ENCODE results near the gene NAGPA.

NAGPA gene

DNA sequence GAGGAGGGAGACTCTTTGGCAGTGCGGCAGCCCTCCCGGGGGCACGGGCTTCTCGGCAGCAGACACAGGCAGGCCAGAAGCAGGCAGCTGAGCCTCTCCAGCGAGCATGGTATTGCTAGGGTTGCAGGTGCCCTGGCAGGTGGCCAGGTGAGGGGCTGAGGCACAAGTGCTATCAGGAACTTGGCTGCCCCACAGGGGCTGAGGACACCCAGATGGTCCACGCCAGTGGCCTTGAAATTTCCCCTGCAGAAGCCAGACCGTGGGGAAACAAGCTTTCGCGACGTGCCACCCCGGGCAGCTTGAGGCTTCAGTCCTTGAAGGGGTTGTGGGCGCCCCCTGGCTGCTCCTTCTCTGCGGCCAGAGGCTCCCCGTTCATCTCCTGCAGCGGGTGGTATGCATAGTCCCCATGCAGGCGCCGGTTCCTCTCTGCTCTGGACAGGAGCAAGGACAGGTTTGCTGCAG, 8.5 kb downstream of the NAGPA start:
- no peak for DNase-seq

DNA sequence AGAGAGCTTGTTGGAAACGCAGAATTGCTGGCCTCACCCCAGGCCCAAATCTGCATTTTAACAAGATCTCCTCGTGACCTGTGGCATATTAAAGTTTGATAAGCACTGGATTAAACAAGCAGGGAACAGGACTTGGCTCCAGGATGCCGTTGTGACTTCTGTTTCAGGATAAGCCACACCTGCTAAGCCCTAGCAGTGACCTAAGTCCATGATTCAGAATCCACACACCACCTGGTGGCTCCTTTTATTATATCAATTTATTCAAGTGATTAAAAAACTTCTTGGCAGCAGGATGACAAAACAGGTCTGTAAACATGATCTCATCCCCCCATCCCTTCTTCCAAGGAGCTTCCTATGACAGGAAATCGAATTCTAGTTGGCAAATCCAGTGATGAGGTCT, 9.1 kb downstream of the NAGPA start:
- DNase-seq = no peak

DNA sequence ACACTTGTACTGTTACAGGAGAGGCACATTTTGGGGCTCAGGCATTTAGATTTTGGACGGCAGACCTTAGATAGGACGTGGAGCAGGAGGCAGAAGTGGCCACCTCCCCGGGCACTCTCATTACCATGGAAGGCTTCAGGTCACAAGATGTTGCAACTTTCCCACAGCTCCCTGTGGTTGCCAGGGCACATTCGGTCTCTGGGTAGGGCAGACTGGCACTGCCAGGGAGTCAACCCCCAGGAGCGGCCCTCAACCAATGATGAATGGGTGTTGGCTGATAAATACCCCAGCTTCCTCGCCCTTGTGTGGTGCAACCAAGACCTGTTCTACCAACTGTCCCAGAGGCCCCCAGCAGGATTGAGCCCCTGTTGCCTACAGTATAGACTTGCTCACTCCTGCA, 11.2 kb downstream of the NAGPA start:
- DNase-seq = no peak

DNA sequence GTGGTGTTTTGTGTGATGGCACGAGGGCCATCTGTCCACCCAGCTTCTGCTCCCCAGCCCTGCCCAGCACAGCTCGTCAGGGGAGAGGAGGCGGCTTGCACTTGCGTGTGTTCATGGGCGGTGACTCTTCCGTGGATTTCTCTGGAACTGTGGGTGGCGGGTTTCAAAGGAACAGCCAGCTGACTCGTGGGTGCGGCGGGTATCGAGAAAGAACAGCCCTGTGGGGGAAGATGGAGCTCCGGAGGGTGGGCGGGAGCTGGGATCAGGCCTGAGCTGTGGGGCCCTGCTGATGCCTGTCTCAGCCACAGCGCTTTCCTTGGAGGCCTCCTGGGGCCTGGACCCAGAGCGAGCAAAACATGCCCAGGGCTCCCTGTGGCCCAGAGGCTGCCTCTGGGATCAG, 13.2 kb downstream of the NAGPA start:
- no peak for DNase-seq

- DNase-seq = no peak
Measured at GRCh38 chr16:5019775-5020174, 14.0 kb downstream of the NAGPA start.

DNA sequence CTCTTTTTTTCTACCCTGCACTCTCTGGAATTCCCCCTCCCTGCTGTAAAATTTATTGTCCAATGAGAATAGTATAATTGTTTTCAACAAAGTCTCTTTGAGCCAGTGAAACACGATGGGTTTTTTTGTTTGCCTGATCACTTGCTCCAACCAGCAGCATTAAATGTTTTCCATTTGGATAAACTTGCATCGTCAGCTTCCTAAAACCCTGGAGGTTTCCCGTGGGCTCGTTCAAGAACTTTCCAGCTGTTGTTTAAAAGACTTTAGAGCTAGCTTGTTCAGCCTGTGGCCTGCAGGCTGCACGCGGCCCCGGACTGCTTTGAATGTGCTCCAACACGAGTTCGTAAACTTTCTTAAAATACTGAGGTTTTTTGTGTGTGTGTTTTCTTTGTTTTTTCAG, 14.9 kb downstream of the NAGPA start:
- no peak for DNase-seq

DNA sequence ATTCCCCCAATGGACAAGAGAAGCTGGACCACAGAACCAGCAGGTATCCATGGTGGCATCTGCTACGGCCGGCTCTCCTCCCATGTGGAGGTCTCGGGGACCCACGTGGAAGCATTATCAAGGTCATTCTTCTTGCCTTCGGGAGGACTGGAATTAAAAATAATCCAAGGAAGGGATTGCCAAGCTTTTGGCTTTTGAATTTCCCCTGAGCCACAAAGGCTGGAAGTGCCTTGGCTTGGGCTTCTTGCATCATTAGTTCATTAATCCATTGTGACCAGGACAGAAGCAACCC, 16.1 kb downstream of the NAGPA start:
- no peak for DNase-seq

- no peak for DNase-seq
Measured at GRCh38 chr16:5016967-5017677, 16.6 kb downstream of the NAGPA start.

GRCh38 chr16:5015887-5016286, 17.8 kb downstream of the NAGPA start:
- no peak for DNase-seq

GRCh38 chr16:5015351-5015750, 18.4 kb downstream of the NAGPA start:
- no peak for DNase-seq

DNA sequence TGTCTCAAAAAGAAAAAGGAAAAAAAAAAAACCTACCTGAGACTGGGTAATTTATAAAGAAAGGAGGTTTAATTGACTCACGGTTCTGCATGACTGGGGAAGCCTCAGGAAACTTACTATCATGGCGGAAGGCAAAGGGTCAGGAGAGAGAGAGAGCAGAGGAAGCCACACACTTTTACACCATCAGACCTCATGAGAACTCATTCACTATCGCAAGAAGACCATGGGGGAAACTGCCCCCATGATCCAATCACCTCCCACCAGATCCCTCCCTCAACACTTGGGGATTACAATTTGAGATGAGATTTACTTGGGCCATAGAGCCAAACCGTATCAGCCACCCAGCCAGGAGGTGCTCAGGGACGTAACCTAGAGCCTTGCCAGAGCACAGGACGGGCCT, 20.8 kb downstream of the NAGPA start:
- no peak for DNase-seq

- no peak for DNase-seq
Measured at GRCh38 chr16:5011637-5012036, 22.1 kb downstream of the NAGPA start.

DNA sequence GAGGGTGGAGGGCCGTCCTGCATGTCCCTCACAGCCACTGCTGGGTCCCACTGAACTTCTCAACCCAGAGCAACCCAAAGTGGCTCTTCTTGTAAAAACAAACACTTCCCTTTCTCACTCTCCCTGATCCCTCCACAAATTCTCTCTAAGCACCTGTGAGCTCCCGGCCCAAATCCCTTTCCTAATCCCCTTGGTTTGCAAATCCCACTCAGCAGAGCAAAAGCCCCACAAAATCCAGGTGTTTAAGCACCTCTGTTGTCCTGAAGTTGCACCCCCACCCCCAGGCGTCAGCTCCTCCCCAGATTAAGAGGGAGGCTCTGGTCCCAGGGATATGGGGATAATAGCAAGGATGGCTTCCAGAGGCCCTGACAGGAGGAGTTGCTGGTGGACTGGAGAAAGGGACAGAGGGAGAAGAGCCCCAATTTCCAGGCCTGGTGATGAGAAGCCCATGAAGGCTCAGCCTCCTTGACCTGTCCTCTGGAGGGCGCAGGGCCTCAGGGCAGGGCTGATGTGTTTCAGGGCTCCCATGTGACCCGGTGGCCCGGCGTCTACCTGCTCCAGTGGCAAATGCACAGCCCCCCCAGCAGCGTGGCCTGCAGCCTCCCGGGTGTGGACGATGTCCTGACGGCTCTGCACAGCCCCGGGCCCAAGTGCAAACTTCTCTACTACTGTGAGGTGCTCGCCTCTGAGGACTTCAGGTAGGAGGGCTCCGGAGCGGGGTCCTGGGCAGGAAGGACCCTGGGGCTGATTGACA, 23.0 kb downstream of the NAGPA start:
- no peak for DNase-seq

- no peak for DNase-seq
Measured at GRCh38 chr16:5008311-5008731, 25.4 kb downstream of the NAGPA start.

DNA sequence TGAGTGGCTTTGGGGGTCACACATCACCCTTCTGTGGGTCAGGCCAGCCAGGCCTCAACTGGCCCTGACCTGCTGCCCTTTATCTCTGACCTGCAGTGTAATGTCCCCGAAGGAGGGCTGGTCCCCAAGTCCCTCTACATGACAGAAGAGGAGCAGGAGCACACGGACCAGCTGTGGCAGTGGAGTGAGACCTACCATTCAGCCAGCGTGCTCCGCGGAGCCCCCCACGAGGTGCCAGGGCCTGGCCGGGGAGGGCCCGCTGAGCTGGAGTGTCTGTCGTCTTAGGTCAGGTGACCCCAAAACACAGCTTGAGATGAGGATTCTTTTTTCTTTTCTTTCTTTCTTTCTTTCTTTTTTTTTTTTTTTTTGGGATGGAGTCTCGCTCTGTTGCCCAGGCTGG, 26.5 kb downstream of the NAGPA start:
- no peak for DNase-seq

DNA sequence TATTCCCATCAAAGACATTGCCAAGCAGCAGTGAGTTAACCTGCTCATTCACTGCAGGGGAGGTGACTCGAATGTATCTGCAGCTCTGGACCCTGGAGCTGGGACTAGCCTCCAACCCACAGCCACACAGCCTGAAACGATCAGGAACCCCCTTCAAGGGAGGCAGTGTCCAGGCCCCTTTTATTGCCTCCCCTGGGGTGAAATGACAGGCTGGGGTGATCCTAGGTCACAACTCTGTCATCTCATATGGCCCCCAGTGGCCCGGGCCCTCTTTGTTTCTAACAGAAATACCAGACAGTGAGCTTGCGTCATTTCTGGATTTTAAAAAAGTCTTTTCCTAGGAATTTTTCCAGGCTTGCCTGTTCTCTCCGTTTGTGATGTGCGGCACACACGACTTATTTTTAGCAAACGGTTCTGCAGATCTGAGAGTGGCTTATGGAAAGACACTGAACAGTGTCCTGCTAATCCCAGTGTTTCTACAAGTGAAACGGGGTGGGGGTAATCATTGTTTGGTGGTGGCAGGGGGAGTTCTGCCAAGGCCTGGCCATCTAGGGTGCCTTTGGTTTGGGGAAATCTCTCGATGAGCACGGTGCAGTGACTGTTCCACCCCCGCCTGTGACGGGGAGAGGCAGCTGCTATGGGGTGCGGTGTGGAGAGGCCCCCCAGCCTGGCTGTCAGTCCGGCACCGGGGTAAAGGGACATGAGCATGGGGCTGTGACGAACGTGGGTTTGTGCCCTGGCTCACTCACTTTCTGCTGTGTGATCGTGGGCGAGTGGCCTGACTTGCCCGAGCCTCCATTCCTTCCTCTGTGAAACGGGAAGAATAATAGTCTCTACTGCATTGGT, 27.2 kb downstream of the NAGPA start:
- no peak for DNase-seq

- no peak for DNase-seq
Measured at GRCh38 chr16:5005916-5006315, 27.8 kb downstream of the NAGPA start.

GRCh38 chr16:5004311-5004710, 29.4 kb downstream of the NAGPA start:
- DNase-seq = no peak

DNA sequence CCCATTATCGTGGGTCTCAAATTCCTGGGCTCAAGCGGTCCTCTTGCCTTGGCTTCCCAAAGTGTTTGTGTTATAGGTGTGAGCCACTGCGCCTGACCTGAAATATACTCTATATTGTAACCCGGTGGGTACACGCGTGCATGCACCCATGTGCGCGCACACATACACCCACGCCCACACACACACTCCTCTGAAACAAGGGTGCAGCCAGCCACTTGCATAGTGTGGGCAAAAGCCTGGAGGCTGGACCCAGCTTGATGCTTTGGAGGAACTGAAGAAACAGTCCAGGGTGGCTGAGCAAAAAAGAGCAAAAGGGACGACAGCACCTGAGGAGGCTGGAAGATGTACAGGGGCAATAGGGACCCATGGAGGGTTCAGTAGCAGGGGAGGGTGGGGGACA, 29.9 kb downstream of the NAGPA start:
- DNase-seq = no peak

GRCh38 chr16:5003211-5003610, 30.5 kb downstream of the NAGPA start:
- no peak for DNase-seq

GRCh38 chr16:5002699-5003143, 31.0 kb downstream of the NAGPA start:
- DNase-seq = no peak

DNA sequence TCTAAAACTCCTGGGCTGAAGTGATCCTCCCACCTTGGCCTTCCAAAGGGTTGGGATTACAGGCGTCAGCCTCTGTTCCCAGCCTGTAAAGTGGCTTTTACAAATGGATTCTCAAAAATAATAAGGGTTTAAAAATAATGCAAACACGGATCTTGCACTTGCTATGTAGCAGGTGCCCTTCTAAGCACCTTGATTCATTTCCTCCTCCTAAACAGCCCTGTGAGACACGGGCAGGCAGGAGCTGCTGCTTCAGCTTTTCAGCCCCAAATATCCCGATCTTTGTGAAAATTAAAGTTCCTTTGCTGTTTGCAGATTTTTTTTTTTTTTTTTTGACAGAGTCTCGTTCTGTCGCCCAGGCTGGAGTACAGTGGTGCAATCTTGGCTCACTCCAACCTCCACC, 31.7 kb downstream of the NAGPA start:
- DNase-seq = no peak

DNA sequence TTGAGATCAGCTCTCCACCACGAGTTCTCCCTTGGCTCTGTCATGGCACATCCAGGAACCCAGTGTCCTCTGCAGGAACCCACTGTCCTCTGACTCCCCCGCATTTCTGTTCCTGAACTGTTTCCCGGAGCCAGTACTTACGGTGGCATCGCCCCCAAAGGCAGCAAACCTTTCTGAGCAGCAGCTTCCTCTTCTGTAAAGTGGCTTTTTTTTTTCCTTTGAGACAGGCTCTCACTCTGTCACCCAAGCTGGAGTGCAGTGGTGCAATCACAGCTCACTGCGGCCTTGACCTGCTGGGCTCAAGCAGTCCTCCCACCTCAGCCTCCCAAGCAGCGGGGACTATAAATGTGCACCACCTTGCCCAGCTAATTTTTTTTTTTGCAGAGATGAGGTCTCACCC, 32.2 kb downstream of the NAGPA start:
- DNase-seq = no peak

DNA sequence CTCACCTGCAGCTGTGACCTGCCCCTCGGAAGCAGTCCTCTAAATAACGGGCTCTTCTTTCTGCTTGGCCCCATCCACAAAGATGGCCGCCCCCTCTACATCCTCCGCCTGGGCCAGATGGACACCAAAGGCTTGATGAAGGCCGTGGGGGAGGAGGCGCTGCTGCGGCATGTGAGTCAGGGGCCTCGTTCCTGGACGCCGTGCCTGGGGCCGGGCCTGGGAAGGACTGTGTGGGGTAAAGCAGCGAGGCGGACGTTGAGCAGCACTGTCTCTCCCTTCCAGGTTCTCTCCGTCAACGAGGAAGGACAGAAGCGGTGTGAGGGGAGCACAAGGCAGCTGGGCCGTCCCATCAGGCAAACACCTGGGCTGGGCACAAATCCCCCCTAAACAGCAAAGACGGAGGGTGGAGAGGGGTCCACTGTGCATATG, 33.1 kb downstream of the NAGPA start:
- DNase-seq = no peak

Measured in stimulated activated CD4-positive, alpha-beta T cell treated with anti-CD3 and anti-CD28 coated beads, Interleukin-1b, Interleukin-23, amount 100 ng/mL, for 48 hours (primary cell).